H1 (cell line): ENCODE measurements around the gene PCP4. TPM values are rescaled to one million over a fixed set of nuclear protein-coding genes. Genes with fewer than 3 reads are reported as not detected.

Experiments
- CTCF ChIA-PET: fragments of 300-600 bp; sonication (Branson Sonifier 250); formaldehyde crosslinking; loops from one replicate; lab custom pipeline; 2021; ENCODE audit not compliant: partially characterized antibody; lab: Charles Lee
- POLR2A ChIA-PET: fragments of 300-600 bp; sonication (Branson Sonifier 250); formaldehyde crosslinking; loops from one replicate; lab custom pipeline; 2021; ENCODE audit warnings: inconsistent platforms; ENCODE audit not compliant: partially characterized antibody; lab: Charles Lee
- DNase-seq, 2 experiments: peaks; one replicate each; pipeline versions ENCODE4 v3.0.0 to v3.0.0-alpha.2; 2010 to 2022; ENCODE audit warnings: low spot score in 2 of 2, low read depth in 1 of 2, mixed read lengths in 1 of 2
- FAIRE-seq: peaks from 2 replicates; lab custom pipeline; 2011; peaks lifted over from hg19 to GRCh38; lab: Jason Lieb, UNC
- H2AFZ ChIP-seq: 2 replicates; pipeline ENCODE4 v1.8.1; 2012; ENCODE audit warnings: low read length, inconsistent platforms
- H2AK5ac ChIP-seq: 2 replicates; pipeline ENCODE4 v1.6.1; 2013; ENCODE audit warnings: low read depth, low read length
- H2BK120ac ChIP-seq: replicated peaks from 2 replicates; pipeline ENCODE3; 2013; ENCODE audit warnings: low read depth, low read length, inconsistent platforms
- H2BK12ac ChIP-seq: 2 replicates; pipeline ENCODE4 v1.6.1; 2013; ENCODE audit warnings: low read depth, low read length
- H2BK15ac ChIP-seq: 2 replicates; pipeline ENCODE4 v1.6.1; 2013; ENCODE audit warnings: low read length
- H2BK20ac ChIP-seq: 2 replicates; pipeline ENCODE4 v1.6.1; 2013; ENCODE audit warnings: low read length
- H2BK5ac ChIP-seq: 2 replicates; pipeline ENCODE4 v1.6.1; 2013; ENCODE audit warnings: low read depth, low read length
- H3K14ac ChIP-seq: 2 replicates; pipeline ENCODE4 v1.6.1; 2013; ENCODE audit warnings: inconsistent platforms; ENCODE audit not compliant: insufficient read length
- H3K18ac ChIP-seq: 2 replicates; pipeline ENCODE4 v1.6.1; 2013; ENCODE audit warnings: low read length; ENCODE audit errors: extremely low read depth
- H3K23ac ChIP-seq: 2 replicates; pipeline ENCODE4 v1.6.1; 2013; ENCODE audit warnings: inconsistent platforms; ENCODE audit not compliant: insufficient read length
- H3K23me2 ChIP-seq: 2 replicates; pipeline ENCODE4 v1.6.1; 2013; ENCODE audit warnings: low read depth, low read length
- H3K27ac ChIP-seq: 2 replicates; pipeline ENCODE4 v1.6.1; 2011; ENCODE audit warnings: low read depth, low read length, inconsistent platforms
- H3K27me3 ChIP-seq, 4 experiments: replicated peaks in 1 of 4; 1 replicate in 1 of 4; 2 replicates in 3 of 4; pipeline versions ENCODE4 v1.6.1 to v1.8.1; 2011 to 2013; ENCODE audit warnings: low read length in 3 of 4, mild to moderate bottlenecking in 3 of 4, inconsistent platforms in 2 of 4, mixed read lengths in 2 of 4, moderate library complexity in 1 of 4; ENCODE audit not compliant: control insufficient read depth in 3 of 4, insufficient read depth in 3 of 4; ENCODE audit errors: extremely low read depth in 1 of 4
- H3K36me3 ChIP-seq, 4 experiments: 2 replicates each; pipeline versions ENCODE4 v1.6.1 to v1.8.1; 2011 to 2013; ENCODE audit warnings: mild to moderate bottlenecking in 4 of 4, low read length in 3 of 4, moderate library complexity in 2 of 4, control low read depth in 1 of 4, inconsistent platforms in 1 of 4; ENCODE audit not compliant: insufficient read depth in 4 of 4, control insufficient read depth in 2 of 4
- H3K4ac ChIP-seq: replicated peaks from 2 replicates; pipeline ENCODE3; 2013; ENCODE audit warnings: low read length, low read depth, mixed read lengths, inconsistent platforms; ENCODE audit not compliant: insufficient read length
- H3K4me1 ChIP-seq, 4 experiments: replicated peaks in 1 of 4; 1 replicate in 1 of 4; 2 replicates in 3 of 4; pipeline versions ENCODE4 v1.6.1 to v1.8.1; 2011 to 2013; ENCODE audit warnings: low read length in 3 of 4, inconsistent platforms in 2 of 4, mixed read lengths in 1 of 4; ENCODE audit not compliant: insufficient read depth in 4 of 4, control insufficient read depth in 3 of 4
- H3K4me2 ChIP-seq, 2 experiments: 2 replicates each; pipeline versions ENCODE4 v1.6.1 to v1.8.1; 2011 to 2013; ENCODE audit warnings: low read depth in 2 of 2, low read length in 2 of 2, control low read depth in 1 of 2, inconsistent platforms in 1 of 2, mild to moderate bottlenecking in 1 of 2; ENCODE audit not compliant: insufficient read depth in 1 of 2
- H3K4me3 ChIP-seq, 4 experiments: fragments of 200-600, 300-600 bp in 1 of 4; sonication (generic), shearing (Covaris generic), sonication (Bioruptor Twin) in 1 of 4; 2 replicates each; pipeline versions ENCODE4 v1.5.1 to v1.8.1; 2011 to 2016; ENCODE audit warnings: low read length in 4 of 4, low read depth in 3 of 4, control low read depth in 2 of 4, inconsistent platforms in 2 of 4, mild to moderate bottlenecking in 2 of 4, mixed read lengths in 1 of 4, moderate library complexity in 1 of 4; ENCODE audit not compliant: insufficient read depth in 2 of 4; ENCODE audit errors: extremely low read depth in 1 of 4
- H3K56ac ChIP-seq: replicated peaks from 2 replicates; pipeline ENCODE3; 2013; ENCODE audit warnings: low read depth, mild to moderate bottlenecking, mixed read lengths, low read length, inconsistent platforms; ENCODE audit not compliant: insufficient read length
- H3K79me1 ChIP-seq: 2 replicates; pipeline ENCODE4 v1.6.1; 2013; ENCODE audit warnings: low read depth, low read length, control low read depth
- H3K79me2 ChIP-seq, 2 experiments: 2 replicates each; pipeline versions ENCODE4 v1.6.1 to v1.8.1; 2012 to 2013; ENCODE audit warnings: low read length in 2 of 2, mild to moderate bottlenecking in 2 of 2, inconsistent platforms in 1 of 2; ENCODE audit not compliant: insufficient read depth in 2 of 2, control insufficient read depth in 1 of 2
- H3K9ac ChIP-seq, 4 experiments: replicated peaks in 1 of 4; 1 replicate in 1 of 4; 2 replicates in 3 of 4; pipeline versions ENCODE4 v1.6.1 to v1.8.1; 2011 to 2013; ENCODE audit warnings: low read depth in 3 of 4, low read length in 3 of 4, control low read depth in 2 of 4, mild to moderate bottlenecking in 2 of 4, moderate library complexity in 2 of 4, inconsistent platforms in 1 of 4; ENCODE audit errors: extremely low read depth in 1 of 4
- H3K9me3 ChIP-seq, 2 experiments: 2 replicates each; pipeline versions ENCODE4 v1.6.1 to v1.8.1; 2012 to 2013; ENCODE audit warnings: mild to moderate bottlenecking in 2 of 2, moderate library complexity in 2 of 2, control low read depth in 1 of 2, inconsistent platforms in 1 of 2, low read depth in 1 of 2, low read length in 1 of 2, mixed read lengths in 1 of 2; ENCODE audit not compliant: insufficient read depth in 2 of 2
- H4K20me1 ChIP-seq, 2 experiments: replicated peaks in 1 of 2; 2 replicates each; pipeline versions ENCODE3 to v1.8.1; 2011 to 2013; ENCODE audit warnings: inconsistent platforms in 2 of 2, low read length in 2 of 2, mild to moderate bottlenecking in 1 of 2; ENCODE audit not compliant: insufficient read depth in 2 of 2, control insufficient read depth in 1 of 2
- H4K5ac ChIP-seq: 2 replicates; pipeline ENCODE4 v1.6.1; 2013; ENCODE audit warnings: low read length, low read depth, mixed read lengths, inconsistent platforms; ENCODE audit not compliant: insufficient read length
- H4K8ac ChIP-seq: 2 replicates; pipeline ENCODE4 v1.8.0; 2013; ENCODE audit warnings: mild to moderate bottlenecking, moderate library complexity, low read length, inconsistent platforms; ENCODE audit not compliant: insufficient read depth; ENCODE audit errors: extremely low read depth
- H4K91ac ChIP-seq: replicated peaks from 2 replicates; pipeline ENCODE3; 2013; ENCODE audit warnings: low read length, mixed read lengths, inconsistent platforms; ENCODE audit not compliant: insufficient read length
- CREB1 ChIP-seq: IDR thresholded peaks from 2 replicates; pipeline ENCODE4 v1.6.1; 2012; ENCODE audit warnings: inconsistent platforms
- GTF2F1 ChIP-seq: IDR thresholded peaks from 2 replicates; pipeline ENCODE4 v1.6.1; 2012; ENCODE audit warnings: low read depth, low read length, improper control_type of control experiment, borderline replicate concordance
- WGBS, 2 experiments: shearing (Covaris generic) in 1 of 2; methylation state at CpG; one replicate each; pipeline versions ENCODE4 v1.1.6 to v1.1.7; 2013 to 2015; ENCODE audit warnings: low lambda C conversion rate in 2 of 2, mixed read lengths in 2 of 2, inconsistent platforms in 1 of 2, low coverage in 1 of 2, missing lambda C conversion rate in 1 of 2; ENCODE audit not compliant: insufficient replicate concordance in 2 of 2, insufficient coverage in 1 of 2, insufficient read length in 1 of 2; ENCODE audit errors: extremely low coverage in 1 of 2, missing lambda C conversion rate in 1 of 2; 5-methylcytosine and 5-hydroxymethylcytosine counted together
- polyA plus RNA-seq, 7 experiments: library from polyadenylated mRNA; depleted of rRNA in 3 of 7; stranded (reverse) in 5 of 7; unstranded in 2 of 7; fragments of >200 nt in 5 of 7; fragments of 200-250 nt in 2 of 7; gene quantifications; 1 replicate in 5 of 7; 2 replicates in 1 of 7; 4 replicates in 1 of 7; pipeline versions ENCODE4 v1.2.1 to v1.2.3, GENCODE V29; 2011 to 2013; ENCODE audit warnings: missing spikeins in 2 of 7, mixed read lengths in 2 of 7
- total RNA-seq: library from RNA; stranded (reverse); fragmentation: NEBNext Ultra II Directional; extraction: Animal tissue kit (Norgen Biotek cat#: 25700); gene quantifications from 2 replicates; pipeline ENCODE4 v1.2.1, GENCODE V29; 2021

The PCP4 gene
- total and polyA plus RNA-seq, 2 of the 8 experiments (the other 6 are each of a cell fraction or from before 2014, with no cell fraction given) = 1.8 to 2.4 TPM

DNA sequence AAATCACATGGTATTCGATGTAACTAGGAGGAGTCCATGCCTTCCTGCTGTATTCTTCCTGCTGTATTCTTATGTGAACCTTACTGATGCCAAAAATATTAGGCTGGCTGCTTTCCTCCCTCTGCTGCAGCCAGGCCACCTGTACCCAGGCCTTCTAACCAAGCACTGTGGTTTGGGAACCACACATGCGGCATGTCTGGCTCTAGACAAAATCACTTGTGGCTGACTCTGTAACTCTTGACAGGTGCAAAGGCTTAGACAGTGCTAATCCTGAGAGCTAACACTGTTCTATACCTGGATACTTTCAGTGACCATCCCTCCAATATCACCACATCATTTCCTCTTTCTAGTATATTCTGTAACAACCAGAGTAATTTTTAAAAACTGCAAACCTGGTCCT lies 67.7 kb downstream of the PCP4 start:
- Histone ChIP-seq H3K4me2 (no peak overlapping the region), H4K8ac (no peak overlapping the region), H3K27me3 (no peaks in the 10 kb centered on the region), H2AK5ac (no peak overlapping the region), H3K4me3 (no peak overlapping the region), H3K23me2 (no peaks in the 10 kb centered on the region), H2BK5ac (no peak overlapping the region), H3K9me3 (peaks cover 0 to 2% of the 10 kb centered on the region in 2 experiments; a peak in 1 of 4 replicates), H3K79me2 (no peaks in the 10 kb centered on the region), H4K5ac (no peak overlapping the region), H2BK12ac (no peak overlapping the region), H2BK15ac (no peak overlapping the region)
- DNase-seq (no peak), FAIRE-seq (no peak)
- WGBS, 2 experiments = 88% methylated on average over 2 of the region's 2 CpGs; no CpG with 5 or more reads in 1 of the 2 experiments
- no peak for TF ChIP-seq GTF2F1
- no peak for TF ChIP-seq CREB1
- TF ChIP-seq, all 59 proteins: peak for 0
- Histone ChIP-seq H4K20me1 (no peaks in the 10 kb centered on the region), H3K4ac (no peak overlapping the region), H3K9ac (no peak overlapping the region), H3K27ac (no peak overlapping the region), H2BK120ac (no peak overlapping the region), H3K56ac (no peak overlapping the region), H3K14ac (no peak overlapping the region), H2BK20ac (no peak overlapping the region), H3K4me1 (no peaks in the 10 kb centered on the region), H3K36me3 (no peaks in the 10 kb centered on the region), H3K18ac (no peak overlapping the region), H4K91ac (no peak overlapping the region), H3K23ac (no peak overlapping the region), H2AFZ (no peak overlapping the region), H3K79me1 (no peaks in the 10 kb centered on the region)
- ChIA-PET CTCF (interaction anchor here (1.3 kb wide), 1 partner anchor 10 kb away, joined by 4 read pairs; no protein-coding TSS in a partner anchor), POLR2A (interaction anchor here (0.6 kb wide), 1 partner anchor 26 kb away, joined by 4 read pairs; no protein-coding TSS in a partner anchor)
